HG03064 (cell line): ENCODE measurements around the gene EIF3D.
A peak's percentile ranks its signal among the peaks of the same experiment; 100 is the strongest.

Experiments used
- ATAC-seq: cut with Tn5 transposase; IDR thresholded peaks from one replicate; pipeline ENCODE4 v1.9.1; 2021; ENCODE audit warnings: low read depth; ENCODE audit not compliant: unreplicated experiment

EIF3D gene

GRCh38 chr22:36510384-36510783, 18.6 kb downstream of the EIF3D start:
- no peak for ATAC-seq

DNA sequence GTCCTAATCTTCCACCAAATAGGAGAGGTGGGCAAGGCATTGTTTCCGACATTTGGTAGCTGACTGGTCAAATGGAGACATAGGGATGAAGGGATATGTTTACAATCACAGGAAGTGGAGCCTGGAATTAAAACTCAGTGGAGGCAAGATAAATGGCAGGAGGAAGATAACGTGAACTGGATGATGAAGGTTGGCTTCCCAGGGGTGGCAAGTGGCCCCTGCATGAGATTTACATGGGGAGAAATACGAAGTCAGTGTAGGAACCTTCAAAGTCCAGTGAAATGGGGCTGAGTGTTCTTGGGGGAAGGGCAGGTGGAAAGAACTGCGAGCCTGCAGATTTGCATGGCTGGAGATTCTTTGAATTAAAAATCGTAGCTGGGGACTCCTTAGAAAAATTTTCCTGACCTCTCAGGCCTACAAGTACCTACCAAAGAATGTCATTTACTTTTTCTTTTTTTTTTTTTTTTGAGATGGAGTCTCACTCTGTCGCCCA, 21.4 kb downstream of the EIF3D start:
- no peak for ATAC-seq

DNA sequence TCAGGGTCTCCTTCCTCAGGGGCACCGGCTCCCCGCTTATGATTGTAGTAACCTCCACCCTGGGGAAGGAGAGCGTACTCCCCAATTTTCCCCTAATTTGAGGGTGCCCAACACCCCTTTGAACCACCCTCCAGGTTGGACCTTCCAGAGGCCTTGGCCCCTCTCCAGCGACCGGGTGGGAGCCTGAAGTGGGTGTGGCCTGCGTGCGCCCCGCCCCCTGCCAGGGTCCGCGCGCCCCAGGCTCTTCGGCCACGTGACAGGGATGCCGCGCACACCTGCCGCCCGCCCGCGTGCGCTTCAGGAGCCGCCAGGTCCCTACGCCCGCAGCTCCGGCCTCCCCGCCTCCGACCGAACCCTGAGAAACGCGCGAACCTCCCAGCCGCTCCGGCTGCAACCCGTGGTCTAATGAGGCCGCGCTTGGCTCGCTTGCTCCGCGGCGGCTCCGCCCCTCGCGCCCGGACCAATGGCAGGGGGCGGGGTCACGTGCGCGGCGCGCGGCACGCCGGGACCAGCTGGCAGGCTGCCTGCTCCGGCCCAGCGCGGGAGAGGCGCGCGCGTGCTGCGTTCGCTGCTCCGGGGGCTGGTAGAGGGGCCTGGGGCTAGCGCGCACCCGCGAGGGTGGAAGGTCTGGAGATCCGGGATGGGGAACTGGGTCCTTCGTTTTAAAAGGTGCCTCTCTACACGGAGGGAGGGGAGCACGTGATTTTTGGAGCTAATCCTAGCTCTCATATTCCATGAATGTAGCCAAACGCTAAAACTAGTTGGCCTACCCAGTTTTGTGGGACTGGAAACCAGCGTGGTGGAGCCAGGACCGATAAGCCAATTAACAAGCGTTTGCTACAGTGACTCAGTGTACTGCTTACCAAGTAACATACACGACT, 22.1 kb downstream of the EIF3D start, which contains the start of gene FOXRED2:
Gene FOXRED2, minus strand, starts transcription at position 404 of the 881 bp plus-strand sequence. CDS start 618 bp downstream, outside the sequence.
- peak; percentile 70 for ATAC-seq

- ATAC-seq: no peak
These were observed 22.8 kb downstream of the EIF3D start for GRCh38 chr22:36505998-36506635.

DNA sequence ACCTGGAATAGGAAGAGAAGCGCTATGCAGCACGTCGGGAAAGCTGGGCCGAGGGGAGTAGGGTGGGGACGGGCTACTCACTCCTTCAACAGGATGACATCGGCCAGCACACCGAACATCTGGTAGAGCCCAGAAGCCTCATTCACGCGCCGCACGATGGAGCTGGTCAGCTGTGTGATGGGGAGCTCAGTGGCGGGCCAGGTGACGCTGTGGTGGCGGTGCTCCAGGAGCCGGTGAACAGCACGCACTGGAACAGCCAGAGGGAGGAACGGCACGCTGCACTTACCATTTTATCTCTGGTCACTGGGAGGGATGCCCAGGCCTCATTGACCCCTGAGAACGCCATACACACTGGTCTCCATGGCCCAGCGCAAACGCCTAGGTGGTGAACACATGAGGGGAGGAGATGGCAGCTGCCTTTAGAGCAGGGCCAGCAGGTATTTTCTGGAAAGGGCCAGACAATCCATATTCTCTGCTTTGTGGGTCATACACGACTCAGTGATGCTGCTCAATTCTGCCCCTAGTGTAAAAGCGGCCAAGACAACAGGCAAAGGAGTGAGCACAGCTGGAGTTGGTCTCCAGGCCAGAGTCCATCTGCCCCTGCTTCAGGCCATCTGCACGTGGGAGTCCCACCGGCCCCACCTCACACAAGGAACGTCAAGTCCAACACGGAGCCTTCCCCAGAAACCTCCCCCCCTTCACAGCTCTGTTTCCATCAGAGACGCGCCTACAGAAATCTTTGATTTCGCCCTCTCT, 30.9 kb downstream of the EIF3D start:
- ATAC-seq: no peak

GRCh38 chr22:36493690-36494110, 35.3 kb downstream of the EIF3D start:
- peak; percentile 70 for ATAC-seq

DNA sequence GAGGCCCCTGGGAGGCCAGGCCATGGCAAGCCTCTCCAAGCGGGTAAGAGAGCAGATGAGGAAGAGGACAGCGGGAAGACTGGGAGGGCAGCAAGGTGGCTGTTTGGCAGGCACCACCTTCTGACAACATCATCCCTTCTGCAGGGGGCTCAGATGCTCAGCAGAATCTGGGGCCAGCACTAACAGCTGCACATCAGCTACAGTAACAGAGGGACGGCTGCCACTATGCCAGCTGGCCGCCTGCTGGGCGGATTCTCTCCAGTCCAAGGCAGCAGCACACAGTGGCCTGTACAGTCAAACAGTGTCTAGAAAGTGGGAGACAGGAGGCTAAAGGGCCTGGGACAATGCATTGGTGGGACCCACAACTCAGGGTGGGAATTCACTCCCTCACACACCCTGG, 36.9 kb downstream of the EIF3D start:
- no peak for ATAC-seq

DNA sequence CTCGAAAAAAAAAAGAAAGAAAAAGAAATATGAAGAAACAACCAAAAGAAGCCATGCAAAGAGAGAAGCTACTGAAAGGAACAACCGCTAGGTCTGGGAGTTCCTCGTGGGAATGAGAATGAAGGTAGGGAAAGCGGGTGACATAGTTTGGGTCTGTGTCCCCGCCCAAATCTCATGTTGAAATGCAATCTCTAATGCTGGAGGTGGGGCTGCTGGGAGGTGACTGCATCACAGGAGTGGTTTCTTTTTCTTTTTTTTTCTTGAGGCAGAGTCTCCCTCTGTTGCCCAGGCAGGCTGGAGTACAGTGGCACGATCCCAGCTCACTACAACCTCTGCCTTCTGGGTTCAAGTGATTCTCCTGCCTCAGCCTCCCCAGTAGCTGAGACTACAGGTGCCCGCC, 37.8 kb downstream of the EIF3D start:
- no peak for ATAC-seq

- ATAC-seq: no peak
These were observed 42.2 kb downstream of the EIF3D start for GRCh38 chr22:36486619-36487384.

DNA sequence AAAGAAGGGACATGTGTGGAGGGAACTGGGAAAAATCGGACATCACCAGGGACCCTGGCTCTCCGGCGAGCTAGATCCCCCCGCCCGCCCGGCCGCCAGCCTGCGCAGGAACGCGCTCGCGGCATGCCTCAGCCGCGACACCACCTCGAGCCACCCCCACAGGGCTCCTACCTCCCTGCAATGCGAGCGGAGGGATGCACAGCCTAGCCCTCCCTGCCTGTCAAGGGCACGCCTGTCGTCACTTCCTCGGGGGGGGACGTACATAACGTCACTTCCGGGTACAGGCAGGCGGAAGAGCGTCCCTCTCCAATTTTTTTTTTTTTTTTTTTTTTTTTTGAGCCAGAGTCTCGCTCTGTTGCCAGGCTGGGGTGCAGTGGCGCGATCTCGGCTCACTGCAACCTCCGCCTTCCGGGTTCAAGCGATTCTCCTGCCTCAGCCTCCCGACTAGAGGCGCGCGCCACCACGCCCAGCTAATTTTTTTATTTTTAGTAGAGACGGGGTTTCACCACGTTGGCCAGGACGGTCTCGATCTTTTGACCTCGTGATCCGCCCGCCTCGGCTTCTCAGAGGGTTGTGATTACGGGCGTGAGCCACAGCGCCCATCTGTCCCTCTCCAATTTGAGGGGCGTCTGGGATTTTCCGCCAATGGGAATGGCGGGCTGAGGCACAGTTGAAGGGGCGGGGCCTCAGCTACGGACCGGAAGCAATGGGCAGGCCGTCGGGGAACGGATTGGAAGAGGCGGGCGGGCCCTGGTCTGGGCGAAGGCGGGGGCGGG, 47.4 kb downstream of the EIF3D start, which contains the start of gene TXN2:
Gene TXN2, minus strand, starts transcription at position 248 of the 776 bp plus-strand sequence. CDS start 803 bp downstream, outside the sequence.
- peak; percentile 81 for ATAC-seq

DNA sequence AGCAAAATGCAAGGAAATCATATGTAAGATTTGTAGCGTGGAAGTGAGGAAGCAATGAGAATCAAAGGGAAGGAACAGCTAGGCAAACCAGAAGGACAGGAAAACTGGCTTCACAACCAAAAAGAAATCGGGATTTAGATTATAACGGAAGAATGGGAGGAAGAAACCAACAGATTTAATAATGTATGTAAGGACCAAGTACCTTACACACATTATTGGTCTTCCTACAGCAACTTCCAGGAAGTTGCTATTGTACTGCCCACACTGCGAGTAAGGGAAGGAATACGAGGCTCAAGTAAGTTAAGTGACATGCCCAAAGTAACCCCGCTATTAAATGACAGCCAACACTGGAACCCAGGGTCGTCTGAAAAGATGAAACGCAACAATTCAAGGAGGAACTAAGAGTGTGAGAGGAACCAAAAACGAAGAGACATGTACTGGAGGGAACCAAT, 48.0 kb downstream of the EIF3D start:
- ATAC-seq: no peak

GRCh38 chr22:36478966-36479365, 50.0 kb downstream of the EIF3D start:
- ATAC-seq: no peak

- ATAC-seq: no peak
These were observed 53.6 kb downstream of the EIF3D start for GRCh38 chr22:36475341-36475740.

- no peak for ATAC-seq
These were observed 56.3 kb downstream of the EIF3D start for GRCh38 chr22:36472689-36473088.

DNA sequence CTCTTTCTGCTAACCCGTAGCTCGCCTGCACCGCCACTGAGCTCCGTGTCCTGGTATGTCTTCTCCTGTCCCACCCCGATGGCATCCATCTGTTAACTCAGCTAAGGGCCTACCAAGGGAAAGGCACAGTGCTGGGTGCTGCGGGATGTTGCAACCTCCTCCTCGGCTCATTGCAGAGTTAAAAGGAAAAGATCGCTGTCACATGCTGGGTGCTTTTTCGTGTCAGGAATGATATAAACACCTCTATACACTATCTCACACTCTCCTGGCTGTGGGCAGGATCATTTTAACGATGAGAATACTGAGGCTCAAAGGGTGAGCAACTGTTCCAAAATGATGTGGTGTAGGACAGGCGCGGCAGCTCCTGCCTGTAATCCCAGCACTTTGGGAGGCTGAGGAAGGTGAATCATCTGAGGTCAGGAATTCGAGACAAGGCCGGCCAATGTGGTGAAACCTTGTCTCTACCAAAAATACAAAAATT, 57.6 kb downstream of the EIF3D start:
- no peak for ATAC-seq

- ATAC-seq: no peak
These were observed 58.0 kb downstream of the EIF3D start for GRCh38 chr22:36470994-36471331.

GRCh38 chr22:36470162-36470993, 58.6 kb downstream of the EIF3D start:
- no peak for ATAC-seq

- ATAC-seq: no peak
These were observed 59.8 kb downstream of the EIF3D start for GRCh38 chr22:36469094-36469710.
